Prostate gland (tissue), 2 donors: ENCODE measurements around the gene ESR2.

Source experiments
- CTCF ChIP-seq, 4 experiments: fragments of 200-600 bp in 2 of 4; fragments of 450-650 bp in 2 of 4; sonication (generic) in 2 of 4; IDR thresholded peaks; 1 replicate in 3 of 4; 2 replicates in 1 of 4; pipeline ENCODE4 v1.5.1; 2016 to 2019; ENCODE audit warnings: antibody characterized with exemption in 4 of 4, mild to moderate bottlenecking in 2 of 4, moderate library complexity in 2 of 4
- POLR2A ChIP-seq: fragments of 450-650 bp; IDR thresholded peaks from one replicate; pipeline ENCODE4 v1.6.1; 2016; ENCODE audit warnings: antibody characterized with exemption, mild to moderate bottlenecking
- POLR2AphosphoS5 ChIP-seq: sonication (generic); formaldehyde crosslinking; IDR thresholded peaks from one replicate; pipeline ENCODE4 v1.6.1; 2017; ENCODE audit warnings: antibody characterized with exemption

GRCh38 chr14:64038841-64039542 is 255.2 kb downstream of the ESR2 start:
- TF ChIP-seq CTCF (IDR thresholded peaks at IDR 0.05) (no peak), POLR2A (no peak), POLR2AphosphoS5 (no peak)
